K562 (cell line): ENCODE measurements around the gene KCNK1. TPM values are rescaled to one million over a fixed set of nuclear protein-coding genes. Genes with fewer than 3 reads are reported as not detected.

ENCODE experiments used
- BHLHE40 ChIP-seq: IDR thresholded peaks from 2 replicates; pipeline ENCODE4 v1.6.1; 2011; ENCODE audit warnings: low read length, improper control_type of control experiment
- CAMTA2 ChIP-seq: fragments of 250-450 bp; sonication (Bioruptor Pico); conservative IDR thresholded peaks from 2 replicates; pipeline ENCODE4 v1.5.1; 2022
- CBX3 ChIP-seq, 2 experiments: IDR thresholded peaks; 1 replicate in 1 of 2; 2 replicates in 1 of 2; pipeline ENCODE4 v1.6.1; 2012; ENCODE audit warnings: inconsistent platforms in 2 of 2, low read length in 2 of 2, borderline replicate concordance in 1 of 2, control low read depth in 1 of 2
- ELF4 ChIP-seq: fragments of 450-650 bp; formaldehyde crosslinking; IDR thresholded peaks from 2 replicates; pipeline ENCODE4 v1.4.0; 2022; ENCODE audit warnings: missing genetic modification characterization
- FOXM1 ChIP-seq, 2 experiments: fragments of 450-650 bp in 1 of 2; sonication (generic) in 1 of 2; formaldehyde crosslinking in 1 of 2; IDR thresholded peaks; 2 replicates each; pipeline versions ENCODE4 v1.6.1 to v1.9.0; 2017 to 2022; ENCODE audit warnings: low read depth in 2 of 2, mild to moderate bottlenecking in 2 of 2, missing genetic modification reagents in 1 of 2, moderate library complexity in 1 of 2
- HNRNPL ChIP-seq: fragments of 200-400 bp; formaldehyde crosslinking; IDR thresholded peaks from 2 replicates; pipeline ENCODE4 v1.6.1; 2017; ENCODE audit warnings: low read depth, mild to moderate bottlenecking, low read length
- ILF3 ChIP-seq: fragments of 450-650 bp; IDR thresholded peaks from 2 replicates; pipeline ENCODE4 v1.6.1; 2018; ENCODE audit warnings: antibody characterized with exemption, mild to moderate bottlenecking, moderate library complexity, borderline replicate concordance
- KAT2B ChIP-seq: IDR thresholded peaks from one replicate; pipeline ENCODE4 v1.6.1; 2012; ENCODE audit warnings: low read depth, mild to moderate bottlenecking, control low read depth, inconsistent platforms, low read length, moderate library complexity
- KHSRP ChIP-seq: fragments of 450-650 bp; IDR thresholded peaks from 2 replicates; pipeline ENCODE4 v1.6.1; 2017
- MECOM ChIP-seq: fragments of 250-450 bp; sonication (Bioruptor Pico); IDR thresholded peaks from 2 replicates; pipeline ENCODE4 v1.8.0; 2022; ENCODE audit warnings: inconsistent platforms
- NFATC3 ChIP-seq: fragments of 450-650 bp; IDR thresholded peaks from 2 replicates; pipeline ENCODE4 v1.6.1; 2017; ENCODE audit warnings: mild to moderate bottlenecking
- PHTF2 ChIP-seq: fragments of 250-450 bp; sonication (Bioruptor Pico); IDR thresholded peaks from 2 replicates; pipeline ENCODE4 v1.5.0; 2021; ENCODE audit warnings: mild to moderate bottlenecking
- POLR3A ChIP-seq: IDR thresholded peaks from 2 replicates; pipeline ENCODE4 v1.6.1; 2011; ENCODE audit warnings: borderline replicate concordance, mild to moderate bottlenecking, moderate library complexity; ENCODE audit not compliant: insufficient read length, insufficient read depth; ENCODE audit errors: extremely low read depth
- SIRT6 ChIP-seq: IDR thresholded peaks from one replicate; pipeline ENCODE4 v1.6.1; 2012; ENCODE audit warnings: low read depth, mild to moderate bottlenecking, control low read depth, inconsistent platforms, low read length, moderate library complexity
- TBP ChIP-seq: optimal IDR thresholded peaks from 2 replicates; pipeline ENCODE3; 2011; ENCODE audit warnings: low read depth, low read length, improper control_type of control experiment
- TRIM24 ChIP-seq, 2 experiments: fragments of 450-650 bp; IDR thresholded peaks; 2 replicates each; pipeline ENCODE4 v1.6.1; 2016
- ZFP36 ChIP-seq: fragments of 150-350 bp; IDR thresholded peaks from 2 replicates; pipeline ENCODE4 v1.6.1; 2018; ENCODE audit warnings: low read length, low read depth; ENCODE audit not compliant: partially characterized antibody
- ZSCAN29 ChIP-seq: fragments of 450-650 bp; IDR thresholded peaks from 2 replicates; pipeline ENCODE4 v1.6.1; 2017
- polyA plus RNA-seq, 8 experiments: library from polyadenylated mRNA; depleted of rRNA in 4 of 8; stranded (reverse) in 5 of 8; unstranded in 3 of 8; fragments of >200 nt; fragmentation: Nextera tagmentation in 2 of 8; fragmentation: Illumina TruSeq in 1 of 8; extraction: Ambion mirVana in 2 of 8; extraction: Trizol in 1 of 8; gene quantifications; 2 replicates each; pipeline versions ENCODE4 v1.2.1 to v1.2.3, GENCODE V29; 2011 to 2014; ENCODE audit warnings: inconsistent platforms in 1 of 8, missing spikeins in 1 of 8
- total RNA-seq, 7 experiments: library from RNA; depleted of rRNA in 6 of 7; stranded (reverse); fragments of >200 nt in 6 of 7; fragmentation: Illumina TruSeq in 2 of 7; extraction: Trizol in 2 of 7; gene quantifications; 2 replicates each; pipeline versions ENCODE4 v1.2.1 to v1.2.3, GENCODE V29; 2011 to 2021; ENCODE audit warnings: low replicate concordance in 1 of 7
- TF ChIP-seq, protein P1 (sequence below): fragments of 200-400 bp; formaldehyde crosslinking; IDR thresholded peaks from 2 replicates; pipeline ENCODE4 v1.6.1; 2017; ENCODE audit warnings: mild to moderate bottlenecking, low read depth, low read length, moderate library complexity
- TF ChIP-seq, protein P2 (sequence below): sonication (generic); formaldehyde crosslinking; IDR thresholded peaks from 2 replicates; pipeline ENCODE4 v1.8.0; 2022; ENCODE audit warnings: missing genetic modification reagents, mild to moderate bottlenecking, moderate library complexity, borderline replicate concordance
- TF ChIP-seq, protein P3 (sequence below): sonication (generic); formaldehyde crosslinking; IDR thresholded peaks from 2 replicates; pipeline ENCODE4 v1.8.1; 2022; ENCODE audit warnings: missing genetic modification reagents
- TF ChIP-seq, protein P4 (sequence below): sonication (generic); formaldehyde crosslinking; IDR thresholded peaks from 2 replicates; pipeline ENCODE4 v1.8.0; 2022; ENCODE audit warnings: mild to moderate bottlenecking, missing genetic modification reagents

The KCNK1 gene
- total and polyA plus RNA-seq, 9 of the 15 experiments (the other 6 are each of a cell fraction or from before 2014, with no cell fraction given) = 3.1 to 22.7 (median 6.0) TPM

DNA sequence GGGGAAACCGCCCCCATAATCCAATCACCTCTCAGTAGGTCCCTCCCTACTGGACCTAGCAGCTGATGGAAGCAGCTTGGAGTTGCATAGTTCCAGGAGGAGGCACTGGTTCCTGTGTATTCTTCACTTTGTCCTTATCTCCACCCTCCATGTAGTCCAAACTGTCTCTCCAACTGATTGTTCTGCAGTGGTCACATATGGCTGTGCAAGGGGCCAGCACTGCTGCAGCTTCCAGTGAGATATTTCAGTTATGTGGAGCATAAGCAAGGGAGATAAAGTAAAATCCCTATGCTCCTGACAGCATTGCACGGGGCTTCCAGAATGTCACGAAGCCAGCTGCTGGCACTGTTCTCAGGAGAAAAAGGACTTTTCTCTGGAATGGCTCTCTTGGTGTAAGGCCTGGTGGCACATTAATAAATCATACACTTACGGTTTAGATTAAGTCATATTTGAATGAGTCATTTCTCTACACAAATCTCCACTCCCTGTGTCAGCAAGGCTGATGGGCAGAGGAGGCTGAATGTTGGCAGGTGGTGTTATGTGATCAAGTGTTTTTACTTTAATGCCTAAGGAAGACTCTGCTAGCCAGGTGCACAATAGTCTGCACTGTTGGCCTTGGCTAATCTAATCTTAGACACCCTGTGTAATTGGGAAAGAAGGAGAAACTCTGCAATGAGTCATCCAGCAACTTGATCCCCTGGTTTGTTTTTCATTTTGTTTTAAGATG is 93.4 kb downstream of the KCNK1 start (continued):
- no peak for TF ChIP-seq KHSRP
- TF ChIP-seq TRIM24 (IDR thresholded peaks at IDR 0.05) = peak; percentile 87 to 90
- TF ChIP-seq CAMTA2 = no peak
- TF ChIP-seq, protein P1, sequence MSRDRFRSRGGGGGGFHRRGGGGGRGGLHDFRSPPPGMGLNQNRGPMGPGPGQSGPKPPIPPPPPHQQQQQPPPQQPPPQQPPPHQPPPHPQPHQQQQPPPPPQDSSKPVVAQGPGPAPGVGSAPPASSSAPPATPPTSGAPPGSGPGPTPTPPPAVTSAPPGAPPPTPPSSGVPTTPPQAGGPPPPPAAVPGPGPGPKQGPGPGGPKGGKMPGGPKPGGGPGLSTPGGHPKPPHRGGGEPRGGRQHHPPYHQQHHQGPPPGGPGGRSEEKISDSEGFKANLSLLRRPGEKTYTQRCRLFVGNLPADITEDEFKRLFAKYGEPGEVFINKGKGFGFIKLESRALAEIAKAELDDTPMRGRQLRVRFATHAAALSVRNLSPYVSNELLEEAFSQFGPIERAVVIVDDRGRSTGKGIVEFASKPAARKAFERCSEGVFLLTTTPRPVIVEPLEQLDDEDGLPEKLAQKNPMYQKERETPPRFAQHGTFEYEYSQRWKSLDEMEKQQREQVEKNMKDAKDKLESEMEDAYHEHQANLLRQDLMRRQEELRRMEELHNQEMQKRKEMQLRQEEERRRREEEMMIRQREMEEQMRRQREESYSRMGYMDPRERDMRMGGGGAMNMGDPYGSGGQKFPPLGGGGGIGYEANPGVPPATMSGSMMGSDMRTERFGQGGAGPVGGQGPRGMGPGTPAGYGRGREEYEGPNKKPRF = no peak
- TF ChIP-seq TBP = no peak
- TF ChIP-seq SIRT6 = no peak
- TF ChIP-seq MECOM = peak; percentile 89
- TF ChIP-seq, protein P2, sequence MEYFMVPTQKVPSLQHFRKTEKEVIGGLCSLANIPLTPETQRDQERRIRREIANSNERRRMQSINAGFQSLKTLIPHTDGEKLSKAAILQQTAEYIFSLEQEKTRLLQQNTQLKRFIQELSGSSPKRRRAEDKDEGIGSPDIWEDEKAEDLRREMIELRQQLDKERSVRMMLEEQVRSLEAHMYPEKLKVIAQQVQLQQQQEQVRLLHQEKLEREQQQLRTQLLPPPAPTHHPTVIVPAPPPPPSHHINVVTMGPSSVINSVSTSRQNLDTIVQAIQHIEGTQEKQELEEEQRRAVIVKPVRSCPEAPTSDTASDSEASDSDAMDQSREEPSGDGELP (CRISPR knock-in tag) = peak; percentile 84
- TF ChIP-seq ILF3 = no peak
- TF ChIP-seq KAT2B = no peak
- TF ChIP-seq ELF4 (CRISPR knock-in tag) = no peak
- no peak for TF ChIP-seq NFATC3
- TF ChIP-seq ZSCAN29 = no peak
- TF ChIP-seq ZFP36 = no peak
- TF ChIP-seq BHLHE40 = peak; percentile 34
- TF ChIP-seq CBX3 (IDR thresholded peaks at IDR 0.05; ENCODE audit: borderline replicate concordance in 1 of 2, low read length in 2 of 2) = no peak; a peak in 1 of 3 replicates
- TF ChIP-seq, protein P3, sequence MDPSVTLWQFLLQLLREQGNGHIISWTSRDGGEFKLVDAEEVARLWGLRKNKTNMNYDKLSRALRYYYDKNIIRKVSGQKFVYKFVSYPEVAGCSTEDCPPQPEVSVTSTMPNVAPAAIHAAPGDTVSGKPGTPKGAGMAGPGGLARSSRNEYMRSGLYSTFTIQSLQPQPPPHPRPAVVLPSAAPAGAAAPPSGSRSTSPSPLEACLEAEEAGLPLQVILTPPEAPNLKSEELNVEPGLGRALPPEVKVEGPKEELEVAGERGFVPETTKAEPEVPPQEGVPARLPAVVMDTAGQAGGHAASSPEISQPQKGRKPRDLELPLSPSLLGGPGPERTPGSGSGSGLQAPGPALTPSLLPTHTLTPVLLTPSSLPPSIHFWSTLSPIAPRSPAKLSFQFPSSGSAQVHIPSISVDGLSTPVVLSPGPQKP (CRISPR knock-in tag) = no peak
- TF ChIP-seq, protein P4, sequence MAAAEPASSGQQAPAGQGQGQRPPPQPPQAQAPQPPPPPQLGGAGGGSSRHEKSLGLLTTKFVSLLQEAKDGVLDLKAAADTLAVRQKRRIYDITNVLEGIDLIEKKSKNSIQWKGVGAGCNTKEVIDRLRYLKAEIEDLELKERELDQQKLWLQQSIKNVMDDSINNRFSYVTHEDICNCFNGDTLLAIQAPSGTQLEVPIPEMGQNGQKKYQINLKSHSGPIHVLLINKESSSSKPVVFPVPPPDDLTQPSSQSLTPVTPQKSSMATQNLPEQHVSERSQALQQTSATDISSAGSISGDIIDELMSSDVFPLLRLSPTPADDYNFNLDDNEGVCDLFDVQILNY = no peak
- no peak for TF ChIP-seq PHTF2 (CRISPR knock-in tag)
- peak; percentile 47; the same call in 1 of the 2 replicates for TF ChIP-seq FOXM1 (IDR thresholded peaks at IDR 0.05; ENCODE audit: low read depth)
- no peak for TF ChIP-seq FOXM1 (CRISPR knock-in tag; IDR thresholded peaks at IDR 0.05; ENCODE audit: low read depth)
- no peak for TF ChIP-seq POLR3A
- TF ChIP-seq HNRNPL = no peak
